ENCODE results near the gene ALDH3B2. TPM values are rescaled to one million over a fixed set of nuclear protein-coding genes. Genes with fewer than 3 reads are reported as not detected.
A peak's percentile ranks its signal among the peaks of the same experiment; 100 is the strongest.

Gene ALDH3B2
- total and polyA plus RNA-seq, 2 of the 8 experiments (the other 6 are each of a cell fraction or from before 2014, with no cell fraction given) = not detected

- Histone ChIP-seq H3K14ac (ENCODE audit: insufficient read length) (no peak overlapping the region), H3K18ac (ENCODE audit: extremely low read depth, low read length) (no peak overlapping the region), H3K4ac (replicated peaks; ENCODE audit: insufficient read length, low read depth, low read length) (no peak overlapping the region), H4K5ac (ENCODE audit: insufficient read length, low read depth, low read length) (no peak overlapping the region), H3K36me3 (ENCODE audit: control insufficient read depth in 2 of 4, insufficient read depth in 4 of 4, low read length in 3 of 4) (peaks cover 0 to 7% (median 0%) of the 10 kb centered on the region in 4 experiments; a peak in 1 of 8 replicates), H3K4me3 (ENCODE audit: extremely low read depth in 1 of 4, insufficient read depth in 2 of 4, low read depth in 3 of 4, low read length in 4 of 4) (no peak overlapping the region), H2BK5ac (ENCODE audit: low read depth, low read length) (peak overlapping the region; percentile 20; the same call in 1 of the 2 replicates), H3K23ac (ENCODE audit: insufficient read length) (no peak overlapping the region), H2AK5ac (ENCODE audit: low read depth, low read length) (no peak overlapping the region), H3K79me2 (ENCODE audit: control insufficient read depth in 1 of 2, insufficient read depth in 2 of 2, low read length in 2 of 2) (no peaks in the 10 kb centered on the region; a peak in 1 of 4 replicates), H3K9ac (replicated peaks in 1 of 4; ENCODE audit: extremely low read depth in 1 of 4, low read depth in 3 of 4, low read length in 3 of 4) (no peak overlapping the region), H3K56ac (replicated peaks; ENCODE audit: insufficient read length, low read depth, low read length) (no peak overlapping the region), H4K91ac (replicated peaks; ENCODE audit: insufficient read length, low read length) (no peak overlapping the region), H3K23me2 (ENCODE audit: low read depth, low read length) (peaks cover 2% of the 10 kb centered on the region; the same call in 1 of the 2 replicates), H4K8ac (ENCODE audit: extremely low read depth, insufficient read depth, low read length) (no peak overlapping the region), H2BK120ac (replicated peaks; ENCODE audit: low read depth, low read length) (no peak overlapping the region), H4K20me1 (replicated peaks in 1 of 2; ENCODE audit: control insufficient read depth in 1 of 2, insufficient read depth in 2 of 2, low read length in 2 of 2) (no peaks in the 10 kb centered on the region), H3K27ac (ENCODE audit: low read depth, low read length) (peak overlapping the region; percentile 24; the same call in 1 of the 2 replicates), H2AFZ (ENCODE audit: low read length) (no peak overlapping the region), H3K79me1 (ENCODE audit: low read depth, low read length) (no peaks in the 10 kb centered on the region), H3K4me1 (replicated peaks in 1 of 4; ENCODE audit: control insufficient read depth in 3 of 4, insufficient read depth in 4 of 4, low read length in 3 of 4) (peaks cover 0 to 21% (median 16%) of the 10 kb centered on the region in 4 experiments; a peak in 6 of 7 replicates), H3K4me2 (ENCODE audit: insufficient read depth in 1 of 2, low read depth in 2 of 2, low read length in 2 of 2) (no peak overlapping the region), H3K27me3 (replicated peaks in 1 of 4; ENCODE audit: control insufficient read depth in 3 of 4, extremely low read depth in 1 of 4, insufficient read depth in 3 of 4, low read length in 3 of 4) (no peaks in the 10 kb centered on the region), H2BK15ac (ENCODE audit: low read length) (no peak overlapping the region), H2BK20ac (ENCODE audit: low read length) (no peak overlapping the region), H2BK12ac (ENCODE audit: low read depth, low read length) (no peak overlapping the region), H3K9me3 (ENCODE audit: insufficient read depth in 2 of 2, low read depth in 1 of 2, low read length in 1 of 2) (no peaks in the 10 kb centered on the region)
- ChIA-PET CTCF (ENCODE audit: partially characterized antibody) (interaction anchor here (0.7 to 10.1 kb wide), 6 partner anchors 12 to 86 kb away, joined by 3 to 117 read pairs (median 12); partner anchors contain the start of gene TBX10), POLR2A (ENCODE audit: partially characterized antibody) (interaction anchor here (0.6 to 11.7 kb wide), 9 partner anchors 10 to 257 kb away, joined by 3 to 194 read pairs (median 3); partner anchors contain the start of gene GSTP1)
- WGBS, 2 experiments (ENCODE audit: extremely low coverage in 1 of 2, insufficient coverage in 1 of 2, insufficient read length in 1 of 2, insufficient replicate concordance in 2 of 2, low coverage in 1 of 2, low lambda C conversion rate in 2 of 2, missing lambda C conversion rate in 1 of 2) = 74% methylated on average over 10 of the region's 10 CpGs; no CpG with 5 or more reads in 1 of the 2 experiments
- FAIRE-seq (no peak), DNase-seq (ENCODE audit: low read depth in 1 of 2, low spot score in 2 of 2) (no peak)
- TF ChIP-seq POLR2A (IDR thresholded peaks at IDR 0.05; ENCODE audit: control extremely low read depth in 1 of 2, low read depth in 2 of 2, low read length in 2 of 2) (peak in 1 of 2 experiments; percentile 12; a peak in 1 of 3 replicates), EP300 (IDR thresholded peaks at IDR 0.05; ENCODE audit: borderline replicate concordance in 1 of 2, low read depth in 2 of 2, low read length in 2 of 2) (no peak), USF2 (IDR thresholded peaks at IDR 0.05; ENCODE audit: low read length) (peak; percentile 54; the same call in 1 of the 2 replicates), SP4 (IDR thresholded peaks at IDR 0.05; ENCODE audit: low read length) (no peak), POLR2AphosphoS5 (IDR thresholded peaks at IDR 0.05; ENCODE audit: low read depth, low read length) (peak; percentile 27; the same call in 1 of the 2 replicates), CHD2 (IDR thresholded peaks at IDR 0.05; ENCODE audit: low read length) (no peak)
- TF ChIP-seq, protein P1, sequence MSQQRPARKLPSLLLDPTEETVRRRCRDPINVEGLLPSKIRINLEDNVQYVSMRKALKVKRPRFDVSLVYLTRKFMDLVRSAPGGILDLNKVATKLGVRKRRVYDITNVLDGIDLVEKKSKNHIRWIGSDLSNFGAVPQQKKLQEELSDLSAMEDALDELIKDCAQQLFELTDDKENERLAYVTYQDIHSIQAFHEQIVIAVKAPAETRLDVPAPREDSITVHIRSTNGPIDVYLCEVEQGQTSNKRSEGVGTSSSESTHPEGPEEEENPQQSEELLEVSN (IDR thresholded peaks at IDR 0.05) = 0 out of 2 replicates have a peak, but pooled peaks have one; percentile 47
- TF ChIP-seq, protein P2, sequence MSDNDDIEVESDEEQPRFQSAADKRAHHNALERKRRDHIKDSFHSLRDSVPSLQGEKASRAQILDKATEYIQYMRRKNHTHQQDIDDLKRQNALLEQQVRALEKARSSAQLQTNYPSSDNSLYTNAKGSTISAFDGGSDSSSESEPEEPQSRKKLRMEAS (IDR thresholded peaks at IDR 0.05) = peak; percentile 51; the same call in 1 of the 2 replicates
Observed at GRCh38 chr11:67626970-67627369, 47.5 kb downstream of the ALDH3B2 start.

Data from H1 (cell line).